Dermis microvascular lymphatic vessel endothelial cell (primary cell): ENCODE data around the gene TSPAN15. TPM values are rescaled to one million over a fixed set of nuclear protein-coding genes. Genes with fewer than 3 reads are reported as not detected.

Experiments used
- DNase-seq, 2 donors: peaks; one replicate each; pipeline versions ENCODE4 v3.0.0 to v3.0.0-alpha.2; 2010; ENCODE audit warnings: low read depth in 2 of 2
- total RNA-seq: library from RNA; depleted of rRNA; stranded (reverse); fragments of >200 nt; gene quantifications from 2 replicates; pipeline ENCODE4 v1.2.1, GENCODE V29; 2014

Gene TSPAN15
- total RNA-seq, 1 donor from 2014 or later: 150 TPM

DNA sequence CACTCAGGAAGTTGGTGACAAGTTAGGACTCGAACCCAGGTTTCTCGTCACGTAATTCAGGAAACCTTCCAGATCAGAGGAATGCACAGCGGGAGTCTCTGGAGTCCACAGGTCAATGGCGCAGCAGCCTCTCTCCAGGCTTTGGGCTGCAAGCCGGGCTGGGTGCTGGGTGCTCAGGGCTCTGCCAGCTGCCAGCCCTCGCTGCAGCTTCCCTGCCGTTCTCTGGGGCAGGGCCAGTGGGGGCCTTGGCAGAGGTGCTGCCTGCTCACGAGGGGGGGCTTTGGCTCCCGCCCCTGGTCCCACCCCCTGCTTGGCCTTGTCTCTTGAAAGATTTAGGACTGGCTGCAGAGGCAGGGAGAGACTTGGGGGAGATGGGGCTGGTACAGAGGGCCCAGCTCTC is 34.6 kb upstream of the TSPAN15 start, which contains the start of gene TACR2:
Gene TACR2 (minus strand): TSS at position 224 of the 400 bp plus-strand sequence. CDS start 595 bp downstream, outside the sequence.
- DNase-seq: no peak

GRCh38 chr10:69417542-69417941 is 33.7 kb upstream of the TSPAN15 start:
- DNase-seq: no peak

DNA sequence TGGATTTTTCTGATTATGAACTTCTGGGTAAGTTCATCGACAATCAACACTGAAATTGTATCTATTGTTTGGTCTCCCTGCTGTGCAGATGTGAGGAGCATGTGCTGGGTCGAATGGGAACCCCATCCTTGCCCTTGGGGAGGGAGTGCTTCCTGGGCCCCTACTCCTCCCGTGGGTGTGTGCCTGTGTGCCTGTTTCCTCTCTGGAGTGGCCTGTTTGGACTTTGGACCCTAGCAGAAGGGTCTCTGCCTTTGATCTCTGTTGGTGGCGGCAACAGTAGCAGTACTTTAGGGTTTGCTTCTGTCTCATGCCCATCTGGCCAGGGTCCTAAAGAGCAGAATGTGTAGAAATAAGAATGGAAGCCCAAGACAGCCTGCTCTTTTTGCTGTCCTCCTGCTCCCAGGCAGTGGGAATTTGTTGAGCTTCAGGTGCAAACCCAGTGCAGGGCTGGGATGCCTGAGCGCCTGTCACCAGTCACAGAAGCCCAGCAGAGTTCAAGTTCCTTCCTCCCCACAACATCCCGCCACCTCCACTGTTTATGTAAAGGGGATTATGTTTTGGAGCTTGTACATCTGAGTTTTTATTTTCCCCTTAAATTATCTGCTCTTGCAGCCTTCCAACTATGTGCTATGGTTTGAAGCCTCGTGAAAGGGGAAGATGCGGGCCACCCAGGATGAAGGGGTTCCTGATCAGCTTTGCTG is 33.1 kb upstream of the TSPAN15 start:
- DNase-seq: no peak

DNA sequence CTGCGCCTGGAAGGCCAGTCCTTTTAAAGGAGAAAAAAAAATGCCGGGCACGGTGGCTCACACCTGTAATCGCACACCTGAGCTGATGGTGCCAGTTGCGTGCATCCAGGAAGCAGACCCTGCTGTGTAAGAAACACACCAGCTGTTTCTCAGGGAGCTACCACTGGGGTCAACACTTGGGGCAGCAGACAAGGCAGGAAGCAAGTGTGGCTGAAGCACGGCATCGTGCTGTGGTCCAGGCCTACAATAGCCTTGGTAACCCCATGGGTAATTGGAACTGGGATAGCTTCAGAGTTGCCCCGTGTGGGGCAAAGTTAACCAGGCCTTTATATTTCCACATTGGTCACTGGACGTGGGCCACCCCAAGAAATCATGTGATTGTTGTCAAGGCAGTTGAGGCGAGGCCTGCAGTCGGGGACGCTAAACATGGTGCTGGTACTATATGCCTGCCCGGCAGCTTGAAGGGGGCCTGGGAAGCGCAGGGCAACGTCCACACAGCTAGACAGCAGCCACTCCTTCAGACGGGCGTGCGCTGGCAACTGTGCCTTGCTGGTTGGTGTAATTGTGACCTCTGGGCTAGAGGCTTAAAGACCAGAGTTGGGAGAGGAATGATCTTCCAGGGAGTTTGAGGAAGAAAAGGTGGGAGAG is 32.0 kb upstream of the TSPAN15 start:
- DNase-seq: no peak

DNA sequence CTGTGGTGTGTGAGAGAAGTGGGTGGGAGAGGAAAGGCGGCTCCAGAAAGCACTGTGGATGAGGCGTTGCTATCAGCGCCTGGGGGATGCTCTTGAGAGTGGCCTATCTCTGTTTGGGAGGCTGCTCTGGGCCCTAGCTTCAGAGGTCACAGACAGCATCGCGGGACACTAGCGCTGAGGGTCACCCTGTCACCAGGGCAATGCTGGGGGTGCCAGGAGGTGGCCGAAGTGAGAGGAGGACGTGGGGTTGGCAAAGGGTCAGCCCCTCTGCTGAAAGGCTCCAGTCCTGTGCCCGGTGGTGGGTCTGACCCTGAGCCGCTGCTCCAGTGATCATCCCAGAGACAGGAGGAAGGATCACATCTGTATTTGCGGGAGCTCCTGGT is 31.5 kb upstream of the TSPAN15 start:
- no peak for DNase-seq

- no peak for DNase-seq
Observed at GRCh38 chr10:69421611-69422308, 29.5 kb upstream of the TSPAN15 start.

GRCh38 chr10:69422676-69423075 is 28.6 kb upstream of the TSPAN15 start:
- no peak for DNase-seq

DNA sequence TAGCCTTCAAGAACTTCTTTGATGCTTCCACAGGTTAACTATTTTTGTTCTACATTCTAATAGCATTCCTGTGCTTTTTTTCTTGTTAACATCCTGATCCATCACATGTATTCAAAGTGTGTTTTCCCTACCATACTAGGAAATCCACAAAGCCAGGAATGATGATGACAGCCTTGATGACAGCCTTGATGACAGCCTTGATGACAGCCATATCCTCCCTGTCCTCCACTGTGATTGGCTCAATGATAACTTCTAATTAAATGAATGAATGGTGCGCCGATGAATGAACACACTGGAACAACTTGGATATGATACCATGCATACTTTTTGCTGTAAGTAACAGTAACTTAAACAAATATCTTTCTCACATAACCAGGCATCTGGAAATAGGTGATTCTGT is 26.2 kb upstream of the TSPAN15 start:
- DNase-seq: peak in 1 of 2 donors; percentile 58

GRCh38 chr10:69425511-69426298 is 25.6 kb upstream of the TSPAN15 start:
- DNase-seq: no peak

- no peak for DNase-seq
Observed at GRCh38 chr10:69426376-69426727, 24.9 kb upstream of the TSPAN15 start.

GRCh38 chr10:69428165-69428564 is 23.1 kb upstream of the TSPAN15 start:
- no peak for DNase-seq

- no peak for DNase-seq
Observed at GRCh38 chr10:69434169-69434568, 17.1 kb upstream of the TSPAN15 start.

GRCh38 chr10:69434926-69435325 is 16.3 kb upstream of the TSPAN15 start:
- no peak for DNase-seq

GRCh38 chr10:69435966-69436520 is 15.2 kb upstream of the TSPAN15 start:
- DNase-seq: no peak

DNA sequence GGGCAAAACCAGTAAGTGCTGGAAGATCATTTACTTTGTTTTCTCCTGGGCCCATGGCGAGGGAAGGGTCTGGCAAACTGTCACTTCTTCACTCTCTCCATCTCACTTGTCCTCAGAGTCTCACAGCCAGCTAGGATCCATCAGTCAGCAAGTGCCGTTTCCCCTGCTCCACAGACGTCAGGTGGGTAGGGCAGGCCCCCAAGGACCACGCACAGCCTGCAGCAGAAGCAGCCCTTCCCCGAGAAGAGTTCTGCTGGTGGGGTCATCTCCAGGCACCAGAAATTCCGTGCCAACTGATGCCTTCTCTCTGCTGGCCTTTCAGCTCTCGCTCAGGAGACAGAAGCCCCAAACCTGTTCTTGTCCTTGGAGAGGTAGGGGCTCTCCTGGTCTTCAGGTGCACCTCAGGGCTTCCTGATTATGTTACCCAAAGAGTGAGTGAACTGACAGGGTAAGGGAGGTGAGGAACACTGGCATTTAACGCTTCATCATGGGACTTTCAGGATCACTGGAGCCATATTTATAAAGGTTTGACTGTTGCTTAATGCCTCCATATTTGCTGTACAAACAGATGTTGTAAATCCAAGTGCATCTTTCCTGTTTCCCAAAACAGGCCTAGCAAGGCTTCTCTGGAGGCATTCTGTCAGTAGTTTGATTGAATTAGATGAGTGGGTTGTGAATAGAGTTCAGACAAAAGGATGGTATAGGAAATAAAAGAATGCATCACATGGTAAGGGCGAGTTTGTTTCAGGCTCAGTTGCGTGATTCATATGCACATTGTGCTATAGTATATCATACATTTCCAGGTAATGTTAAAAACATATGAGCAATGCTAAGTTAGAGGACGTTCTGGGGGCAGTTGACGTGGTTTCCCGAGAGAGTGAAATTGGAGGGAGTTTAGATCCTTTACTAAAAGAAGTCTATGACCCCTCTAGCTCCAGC is 13.7 kb upstream of the TSPAN15 start:
- DNase-seq: no peak

- DNase-seq: no peak
Observed at GRCh38 chr10:69438536-69439349, 12.5 kb upstream of the TSPAN15 start.

DNA sequence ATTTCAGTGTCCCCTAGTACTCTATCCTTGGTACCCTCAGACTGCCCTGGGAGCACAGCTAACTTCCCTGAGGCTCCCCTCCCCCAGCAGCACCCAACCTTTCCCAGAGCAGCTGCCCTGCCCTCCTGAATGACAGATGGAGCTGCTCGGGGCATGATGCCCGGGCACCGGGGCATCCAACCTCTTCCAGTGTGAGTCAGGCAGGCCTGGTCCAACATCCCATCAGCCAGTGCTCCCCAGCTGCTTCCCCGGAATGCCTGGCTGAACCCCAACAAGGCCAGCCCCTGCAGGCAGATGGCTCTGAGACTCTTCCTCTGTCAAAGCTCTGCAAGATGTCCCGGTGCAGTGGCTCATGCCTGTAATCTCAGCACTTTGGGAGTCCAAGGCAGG is 11.9 kb upstream of the TSPAN15 start:
- DNase-seq: no peak

- no peak for DNase-seq
Observed at GRCh38 chr10:69439813-69440506, 11.3 kb upstream of the TSPAN15 start.

- no peak for DNase-seq
Observed at GRCh38 chr10:69443354-69443753, 7.9 kb upstream of the TSPAN15 start.
